Prostate gland (tissue), 2 donors: ENCODE data around the gene KIF18B.

ENCODE experiments used
- POLR2A ChIP-seq: fragments of 450-650 bp; IDR thresholded peaks from one replicate; pipeline ENCODE4 v1.6.1; 2016; ENCODE audit warnings: antibody characterized with exemption, mild to moderate bottlenecking
- POLR2AphosphoS5 ChIP-seq: sonication (generic); formaldehyde crosslinking; IDR thresholded peaks from one replicate; pipeline ENCODE4 v1.6.1; 2017; ENCODE audit warnings: antibody characterized with exemption
- TF ChIP-seq, protein P1 (sequence below), 4 experiments: fragments of 200-600 bp in 2 of 4; fragments of 450-650 bp in 2 of 4; sonication (generic) in 2 of 4; IDR thresholded peaks; 1 replicate in 3 of 4; 2 replicates in 1 of 4; pipeline ENCODE4 v1.5.1; 2016 to 2019; ENCODE audit warnings: antibody characterized with exemption in 4 of 4, mild to moderate bottlenecking in 2 of 4, moderate library complexity in 2 of 4

DNA sequence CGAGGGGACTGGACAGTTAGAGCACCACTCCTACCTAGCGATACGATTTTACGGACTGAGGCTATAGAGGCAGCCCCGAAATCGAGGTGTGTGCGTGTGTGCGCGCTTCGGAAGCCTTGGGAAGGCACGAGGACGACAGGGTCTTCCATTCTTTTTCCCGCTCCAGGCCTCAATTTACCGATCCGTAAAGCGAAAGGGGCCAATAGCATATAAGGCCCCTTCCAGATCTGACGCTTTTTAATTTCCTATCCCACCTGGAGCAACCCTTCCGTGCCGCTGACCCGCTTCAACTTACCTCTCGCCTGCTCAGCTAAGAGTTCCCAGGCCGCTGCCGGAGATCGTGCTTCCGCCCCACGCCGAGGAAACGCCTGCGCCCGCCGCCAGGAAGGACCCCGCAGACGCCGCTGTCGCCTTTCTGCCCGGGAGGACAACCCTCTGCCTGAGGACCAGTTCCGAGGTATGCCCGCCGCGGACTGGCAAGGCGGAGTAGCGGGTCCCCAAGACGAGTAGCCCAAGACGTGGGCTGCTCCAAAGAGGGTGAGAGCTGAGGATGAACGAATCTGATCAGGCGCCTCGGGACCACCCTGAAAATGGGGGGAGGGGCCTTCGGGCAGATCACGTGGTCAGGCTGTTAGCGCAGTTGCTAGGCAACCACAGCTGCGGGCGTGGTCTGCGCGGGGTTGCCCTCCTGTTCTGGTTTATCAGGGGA is 48.3 kb downstream of the KIF18B start, which contains the start of gene EFTUD2:
- TF ChIP-seq, protein P1, sequence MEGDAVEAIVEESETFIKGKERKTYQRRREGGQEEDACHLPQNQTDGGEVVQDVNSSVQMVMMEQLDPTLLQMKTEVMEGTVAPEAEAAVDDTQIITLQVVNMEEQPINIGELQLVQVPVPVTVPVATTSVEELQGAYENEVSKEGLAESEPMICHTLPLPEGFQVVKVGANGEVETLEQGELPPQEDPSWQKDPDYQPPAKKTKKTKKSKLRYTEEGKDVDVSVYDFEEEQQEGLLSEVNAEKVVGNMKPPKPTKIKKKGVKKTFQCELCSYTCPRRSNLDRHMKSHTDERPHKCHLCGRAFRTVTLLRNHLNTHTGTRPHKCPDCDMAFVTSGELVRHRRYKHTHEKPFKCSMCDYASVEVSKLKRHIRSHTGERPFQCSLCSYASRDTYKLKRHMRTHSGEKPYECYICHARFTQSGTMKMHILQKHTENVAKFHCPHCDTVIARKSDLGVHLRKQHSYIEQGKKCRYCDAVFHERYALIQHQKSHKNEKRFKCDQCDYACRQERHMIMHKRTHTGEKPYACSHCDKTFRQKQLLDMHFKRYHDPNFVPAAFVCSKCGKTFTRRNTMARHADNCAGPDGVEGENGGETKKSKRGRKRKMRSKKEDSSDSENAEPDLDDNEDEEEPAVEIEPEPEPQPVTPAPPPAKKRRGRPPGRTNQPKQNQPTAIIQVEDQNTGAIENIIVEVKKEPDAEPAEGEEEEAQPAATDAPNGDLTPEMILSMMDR (IDR thresholded peaks at IDR 0.05), result peak in 2 of 4 experiments; percentile 10 to 44
- TF ChIP-seq POLR2A (no peak), POLR2AphosphoS5 (peak; percentile 95)
